Activated naive CD8-positive, alpha-beta T cell treated with anti-CD3 and anti-CD28 coated beads, Interleukin-2, amount 50 U/mL, for 16 hours (primary cell): ENCODE measurements around the gene AQP12B.

Experiments
- DNase-seq: peaks from one replicate; pipeline ENCODE4 v3.0.0-alpha.2; 2020; ENCODE audit warnings: low read depth, low spot score

The AQP12B gene

GRCh38 chr2:240647503-240648154 is 35.1 kb downstream of the AQP12B start:
- no peak for DNase-seq

GRCh38 chr2:240646900-240647502 is 35.7 kb downstream of the AQP12B start:
- DNase-seq = no peak

- no peak for DNase-seq
Measured at GRCh38 chr2:240646176-240646899, 36.3 kb downstream of the AQP12B start.

GRCh38 chr2:240645801-240646175 is 36.9 kb downstream of the AQP12B start:
- no peak for DNase-seq

GRCh38 chr2:240645346-240645745 is 37.3 kb downstream of the AQP12B start:
- no peak for DNase-seq

- no peak for DNase-seq
Measured at GRCh38 chr2:240644859-240645301, 37.8 kb downstream of the AQP12B start.

GRCh38 chr2:240644171-240644651 is 38.5 kb downstream of the AQP12B start:
- no peak for DNase-seq

GRCh38 chr2:240643811-240644150 is 38.9 kb downstream of the AQP12B start:
- no peak for DNase-seq

GRCh38 chr2:240643093-240643810 is 39.4 kb downstream of the AQP12B start:
- no peak for DNase-seq

- no peak for DNase-seq
Measured at GRCh38 chr2:240642806-240643092, 39.9 kb downstream of the AQP12B start.

- DNase-seq = no peak
Measured at GRCh38 chr2:240642061-240642805, 40.5 kb downstream of the AQP12B start.

- DNase-seq = no peak
Measured at GRCh38 chr2:240640939-240641338, 41.7 kb downstream of the AQP12B start.

GRCh38 chr2:240639566-240639965 is 43.1 kb downstream of the AQP12B start:
- no peak for DNase-seq

GRCh38 chr2:240638512-240639160 is 44.0 kb downstream of the AQP12B start:
- DNase-seq = no peak

GRCh38 chr2:240637901-240638345 is 44.8 kb downstream of the AQP12B start:
- DNase-seq = no peak

GRCh38 chr2:240637116-240637900 is 45.4 kb downstream of the AQP12B start:
- no peak for DNase-seq

GRCh38 chr2:240636563-240637115 is 46.0 kb downstream of the AQP12B start:
- no peak for DNase-seq

GRCh38 chr2:240635998-240636547 is 46.6 kb downstream of the AQP12B start:
- DNase-seq = no peak

- no peak for DNase-seq
Measured at GRCh38 chr2:240635121-240635997, 47.3 kb downstream of the AQP12B start.
